GM18505 (cell line): ENCODE data around the gene SAXO1.

ENCODE experiments used
- ATAC-seq: cut with Tn5 transposase; IDR thresholded peaks from one replicate; pipeline ENCODE4 v1.9.1; 2021; ENCODE audit not compliant: unreplicated experiment
- POLR2A ChIP-seq: IDR thresholded peaks from 4 replicates; pipeline ENCODE4 v1.6.1; 2011; ENCODE audit warnings: borderline replicate concordance; ENCODE audit not compliant: insufficient read depth, insufficient read length; ENCODE audit errors: extremely low read depth

Gene SAXO1

GRCh38 chr9:18989097-18989496, 43.9 kb downstream of the SAXO1 start:
- ATAC-seq: no peak
- TF ChIP-seq POLR2A: no peak

GRCh38 chr9:18988003-18988402, 45.0 kb downstream of the SAXO1 start:
- TF ChIP-seq POLR2A: no peak
- no peak for ATAC-seq

DNA sequence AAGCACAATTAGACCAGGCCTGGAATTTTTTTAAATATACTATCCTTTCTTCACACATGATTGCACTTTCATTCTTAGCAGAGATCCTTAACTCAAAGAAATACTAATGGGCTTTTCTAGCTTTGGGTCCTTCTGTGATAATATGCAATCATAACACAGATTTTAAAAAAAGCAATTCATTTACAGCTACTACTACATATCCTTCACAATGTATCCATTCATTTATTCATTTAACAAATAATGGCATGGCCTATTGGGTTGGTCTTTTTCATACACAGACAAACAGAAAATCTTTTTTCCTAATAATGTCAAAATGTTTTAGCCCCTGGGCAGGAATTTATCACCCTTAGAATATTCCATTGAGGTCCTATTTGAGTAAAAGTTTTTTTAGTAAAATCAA, 47.0 kb downstream of the SAXO1 start:
- no peak for TF ChIP-seq POLR2A
- no peak for ATAC-seq

DNA sequence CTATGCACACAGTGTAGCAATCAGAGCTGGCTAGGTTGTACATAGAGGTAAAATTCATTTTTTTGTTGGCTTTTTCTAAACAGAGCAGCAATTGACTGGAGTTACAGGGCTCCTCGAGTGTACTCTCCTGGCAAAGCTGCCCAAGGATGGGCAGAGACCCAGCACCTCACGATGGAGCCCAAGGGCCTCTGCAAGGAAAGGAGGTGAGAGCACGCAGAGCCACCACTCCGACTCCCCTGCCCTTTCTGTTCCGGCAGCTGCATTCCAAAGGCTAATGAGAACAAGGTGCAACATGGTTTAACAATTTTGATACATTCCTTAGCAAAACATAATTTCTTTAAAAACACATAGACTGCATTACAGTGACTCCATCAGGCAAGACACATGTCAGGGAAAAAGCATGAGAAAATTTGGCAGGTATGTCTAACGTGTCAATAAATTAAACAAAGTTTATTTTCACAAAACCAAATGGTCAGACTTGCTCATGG, 47.5 kb downstream of the SAXO1 start:
- ATAC-seq: no peak
- TF ChIP-seq POLR2A: no peak

GRCh38 chr9:18982262-18982620, 50.8 kb downstream of the SAXO1 start:
- TF ChIP-seq POLR2A: no peak
- ATAC-seq: no peak

DNA sequence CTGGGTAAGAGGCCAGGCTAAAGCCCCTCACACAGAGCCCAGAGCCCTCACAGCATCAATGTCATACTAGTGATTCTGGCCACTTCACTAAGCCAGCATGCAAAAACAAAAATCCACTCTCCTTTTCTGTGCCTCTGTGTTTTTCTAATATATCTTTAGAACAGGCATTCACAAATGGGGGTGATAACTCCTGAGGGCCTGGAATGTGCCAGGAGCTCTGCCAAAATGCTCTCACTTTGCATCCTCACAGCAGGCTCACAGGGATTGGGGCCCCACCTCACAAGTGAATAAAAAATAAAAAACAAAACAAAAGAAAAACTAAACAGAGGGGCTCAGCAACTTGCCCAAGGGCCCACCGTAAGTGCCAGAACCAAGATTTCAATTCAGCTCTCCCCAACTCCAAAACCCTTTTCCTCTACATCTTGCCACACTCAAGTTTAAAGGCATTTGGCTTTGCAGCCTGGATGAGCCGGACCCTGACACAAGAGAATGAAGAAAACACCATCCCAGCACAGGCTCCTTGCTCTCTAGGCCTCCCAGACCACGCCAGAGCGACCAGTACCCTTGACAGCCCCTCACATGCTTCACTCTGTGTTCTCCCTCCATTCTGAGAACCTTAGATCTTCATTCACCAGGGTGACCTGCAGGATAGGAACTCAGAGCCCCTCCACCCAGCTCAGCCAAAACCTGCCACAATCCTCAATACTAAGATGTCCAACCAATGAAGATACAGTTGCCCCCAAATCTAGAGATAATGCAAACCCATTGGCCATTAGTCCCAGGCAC, 51.3 kb downstream of the SAXO1 start:
- no peak for ATAC-seq
- no peak for TF ChIP-seq POLR2A

- TF ChIP-seq POLR2A: no peak
- no peak for ATAC-seq
These were observed 52.8 kb downstream of the SAXO1 start for GRCh38 chr9:18980189-18980588.

DNA sequence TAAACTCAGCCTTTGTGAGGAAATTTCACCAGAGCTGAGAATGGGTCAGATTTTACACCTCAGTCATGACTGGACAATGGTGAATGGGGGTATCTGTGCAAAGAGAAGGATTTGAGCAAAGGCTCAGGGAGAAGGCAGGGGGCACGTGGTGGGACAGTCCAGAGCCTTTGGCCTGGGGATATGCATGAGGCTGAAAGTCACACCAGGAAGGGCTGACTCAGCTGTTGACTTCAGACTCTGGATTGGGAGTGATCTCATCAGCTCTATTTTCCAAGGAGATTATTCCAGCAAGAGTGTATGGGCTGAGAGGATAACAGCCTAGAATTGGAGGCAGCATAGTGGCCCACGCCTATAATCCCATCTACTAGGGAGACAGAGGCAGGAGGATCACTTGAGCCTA, 53.6 kb downstream of the SAXO1 start:
- no peak for ATAC-seq
- no peak for TF ChIP-seq POLR2A

DNA sequence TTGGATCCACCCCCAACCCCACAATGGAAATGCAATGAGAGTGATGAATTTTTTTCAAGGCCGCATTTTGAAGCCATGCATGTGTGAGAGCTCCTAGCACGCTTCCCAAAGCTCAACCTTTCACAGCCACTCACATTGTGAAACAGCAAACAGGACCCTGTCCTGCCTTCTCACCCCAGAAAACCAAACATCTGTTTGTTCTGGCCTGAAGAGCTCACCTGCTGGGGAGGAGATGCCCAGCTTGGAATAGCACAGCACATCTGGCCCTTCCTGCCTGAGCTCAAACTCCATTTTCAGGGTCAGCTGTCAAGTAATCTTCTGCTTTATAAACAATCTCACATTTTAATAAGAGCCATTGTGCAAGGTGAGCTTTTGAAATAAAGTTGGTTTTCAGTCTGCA, 54.8 kb downstream of the SAXO1 start:
- no peak for TF ChIP-seq POLR2A
- ATAC-seq: no peak

GRCh38 chr9:18976709-18977531, 56.1 kb downstream of the SAXO1 start:
- no peak for ATAC-seq
- TF ChIP-seq POLR2A: no peak

DNA sequence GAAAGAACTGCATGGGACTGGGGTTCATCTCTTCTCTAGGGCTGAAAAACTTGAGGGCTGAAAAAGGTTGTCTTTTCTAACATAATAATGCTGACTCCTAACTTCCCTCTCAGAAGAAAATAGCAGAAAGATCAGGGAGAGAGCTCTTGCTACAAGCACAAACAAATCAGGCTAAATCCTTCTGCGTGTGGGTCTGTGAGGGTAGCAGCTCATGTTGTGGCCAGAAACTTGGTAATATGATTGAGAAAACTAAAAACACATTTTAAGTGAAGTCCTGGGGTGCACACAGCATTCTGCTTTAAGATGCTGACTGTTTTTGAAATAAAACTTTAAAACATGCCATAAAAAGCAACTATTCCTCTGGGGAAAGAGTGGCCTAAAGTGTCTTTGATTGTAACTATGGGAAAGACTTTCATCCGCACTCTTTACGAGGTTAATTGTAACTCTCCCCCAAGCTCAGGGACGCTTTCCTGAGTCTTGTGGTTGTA, 56.7 kb downstream of the SAXO1 start:
- no peak for TF ChIP-seq POLR2A
- ATAC-seq: no peak

- no peak for TF ChIP-seq POLR2A
- no peak for ATAC-seq
These were observed 59.7 kb downstream of the SAXO1 start for GRCh38 chr9:18973348-18973747.

DNA sequence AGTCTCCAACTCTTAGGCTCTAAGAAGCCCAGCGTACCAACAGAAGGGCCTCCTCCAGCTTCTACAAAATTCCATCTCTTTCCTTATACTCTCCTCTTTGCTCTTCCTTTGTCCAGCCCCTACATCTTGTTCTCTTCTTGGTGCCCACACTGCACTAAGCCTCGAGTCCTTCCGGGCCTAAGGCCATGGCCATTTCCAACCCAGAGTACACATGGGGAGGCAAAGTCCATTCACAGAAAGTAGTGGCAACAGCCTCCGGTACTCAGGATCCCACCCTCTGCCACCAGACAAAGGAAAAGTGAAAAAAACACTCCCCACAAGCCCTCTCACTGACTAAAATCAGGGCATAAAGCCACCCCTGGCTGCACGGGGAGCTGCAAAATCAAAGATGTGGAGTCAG, 60.3 kb downstream of the SAXO1 start:
- no peak for ATAC-seq
- TF ChIP-seq POLR2A: no peak

DNA sequence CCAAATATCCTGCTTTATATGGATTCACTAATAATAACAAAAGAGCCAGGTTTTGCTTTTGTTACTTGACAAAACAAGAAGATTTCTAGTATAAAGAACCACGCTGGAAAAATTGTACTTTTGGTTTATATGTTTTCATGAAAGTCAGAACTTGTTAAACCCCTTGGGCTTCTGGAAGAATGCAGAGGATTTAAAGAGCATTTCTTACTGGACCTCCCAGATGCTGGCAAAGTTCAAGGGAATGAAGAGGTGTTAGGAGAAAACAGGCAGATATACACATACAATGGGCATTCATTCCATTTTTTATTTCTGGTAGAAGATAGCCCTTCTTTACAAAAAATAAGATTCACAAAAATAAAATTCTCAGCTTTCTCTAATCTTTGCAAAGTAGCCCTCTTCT, 61.1 kb downstream of the SAXO1 start:
- no peak for TF ChIP-seq POLR2A
- ATAC-seq: no peak

DNA sequence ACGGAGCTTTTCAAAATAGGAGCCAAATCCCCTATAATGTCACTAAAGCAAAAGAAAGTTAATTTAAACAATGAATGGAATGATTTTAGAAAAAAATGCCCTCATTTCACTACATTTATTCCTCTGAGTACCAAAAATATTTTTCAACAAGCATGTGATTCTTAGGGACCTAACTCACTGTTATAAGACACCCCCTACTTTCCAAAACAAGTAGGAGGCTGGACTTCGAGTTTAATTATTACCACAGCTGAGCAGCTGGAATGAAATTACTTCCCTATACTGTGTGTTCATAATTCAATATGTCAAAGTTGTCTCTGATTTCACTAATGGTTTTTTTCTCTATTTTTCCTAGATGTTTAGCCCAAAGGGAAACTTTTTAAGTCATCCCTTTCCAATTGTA, 61.6 kb downstream of the SAXO1 start:
- no peak for TF ChIP-seq POLR2A
- no peak for ATAC-seq

- no peak for TF ChIP-seq POLR2A
- no peak for ATAC-seq
These were observed 62.6 kb downstream of the SAXO1 start for GRCh38 chr9:18970393-18970792.
